GM23338 (cell line): Measurements from ENCODE around the gene SPRY1. TPM values are rescaled to one million over a fixed set of nuclear protein-coding genes. Genes with fewer than 3 reads are reported as not detected.

Source experiments
- ATAC-seq: fragments of 200-7000 bp; cut with Tn5 transposase; 3 replicates; pipeline ENCODE4 v1.9.1; 2020
- DNase-seq: peaks from one replicate; pipeline ENCODE4 v3.0.0-alpha.2; 2015; ENCODE audit warnings: low spot score
- H2AFZ ChIP-seq: fragments of 200-600 bp; sonication (generic); 2 replicates; pipeline ENCODE4 v1.8.0; 2016; ENCODE audit warnings: antibody characterized with exemption, mild to moderate bottlenecking, moderate library complexity
- H3F3A ChIP-seq: fragments of 200-600 bp; sonication (generic); replicated peaks from 2 replicates; pipeline ENCODE4 v1.8.0; 2017; ENCODE audit warnings: antibody characterized with exemption, mixed run types, low read depth
- H3K27ac ChIP-seq: fragments of 200-600 bp; sonication (generic); 2 replicates; pipeline ENCODE4 v1.6.1; 2016; ENCODE audit warnings: low read depth
- H3K27me3 ChIP-seq: fragments of 200-600 bp; sonication (generic); 2 replicates; pipeline ENCODE4 v1.8.0; 2016; ENCODE audit warnings: mild to moderate bottlenecking, mixed run types, moderate library complexity; ENCODE audit not compliant: insufficient read depth
- H3K36me3 ChIP-seq: fragments of 200-600 bp; sonication (generic); 2 replicates; pipeline ENCODE4 v1.8.0; 2016; ENCODE audit warnings: mild to moderate bottlenecking; ENCODE audit not compliant: insufficient read depth
- H3K4me1 ChIP-seq: fragments of 200-600 bp; sonication (generic); 2 replicates; pipeline ENCODE4 v1.8.0; 2016; ENCODE audit warnings: mild to moderate bottlenecking, moderate library complexity; ENCODE audit not compliant: insufficient read depth
- H3K4me2 ChIP-seq: fragments of 200-600 bp; sonication (generic); 2 replicates; pipeline ENCODE4 v1.7.1; 2017; ENCODE audit warnings: mixed run types
- H3K4me3 ChIP-seq: fragments of 200-600 bp; sonication (generic); 2 replicates; pipeline ENCODE4 v1.6.1; 2016; ENCODE audit warnings: mixed run types
- H3K79me2 ChIP-seq: fragments of 200-600 bp; sonication (generic); replicated peaks from 2 replicates; pipeline ENCODE4 v1.8.0; 2017; ENCODE audit warnings: mild to moderate bottlenecking; ENCODE audit not compliant: insufficient read depth
- H3K9me2 ChIP-seq: fragments of 200-600 bp; sonication (generic); 2 replicates; pipeline ENCODE4 v1.8.0; 2017; ENCODE audit not compliant: insufficient read depth
- H4K20me1 ChIP-seq: fragments of 200-600 bp; sonication (generic); replicated peaks from 2 replicates; pipeline ENCODE4 v1.8.0; 2017; ENCODE audit warnings: mild to moderate bottlenecking; ENCODE audit not compliant: insufficient read depth
- H3K27ac Mint-ChIP-seq: 2 replicates; pipeline ENCODE4 v1.8.0; 2020; ENCODE audit warnings: inconsistent platforms, mild to moderate bottlenecking, moderate library complexity, mixed read lengths
- H3K27me3 Mint-ChIP-seq: 3 replicates; pipeline ENCODE4 v1.8.0; 2022; ENCODE audit warnings: low read depth, mild to moderate bottlenecking, moderate library complexity, mixed read lengths, inconsistent platforms; ENCODE audit not compliant: insufficient read depth, poor library complexity
- H3K36me3 Mint-ChIP-seq: 3 replicates; pipeline ENCODE4 v1.8.0; 2021; ENCODE audit warnings: low read depth, mild to moderate bottlenecking, inconsistent platforms, moderate library complexity, mixed read lengths
- H3K4me1 Mint-ChIP-seq: 3 replicates; pipeline ENCODE4 v1.8.0; 2020; ENCODE audit warnings: mild to moderate bottlenecking, inconsistent platforms, mixed read lengths
- H3K4me3 Mint-ChIP-seq: 3 replicates; pipeline ENCODE4 v1.8.0; 2021; ENCODE audit warnings: moderate library complexity, mild to moderate bottlenecking, inconsistent platforms, mixed read lengths
- H3K9me3 Mint-ChIP-seq: 3 replicates; pipeline ENCODE4 v1.8.0; 2020; ENCODE audit warnings: moderate library complexity, mild to moderate bottlenecking, inconsistent platforms, mixed read lengths
- EZH2 ChIP-seq: fragments of 200-600 bp; sonication (generic); IDR thresholded peaks from one replicate; pipeline ENCODE4 v1.8.0; 2017; ENCODE audit warnings: antibody characterized with exemption, mild to moderate bottlenecking, low read depth; ENCODE audit not compliant: unreplicated experiment
- EZH2phosphoT487 ChIP-seq: fragments of 200-600 bp; sonication (generic); IDR thresholded peaks from one replicate; pipeline ENCODE4 v1.8.1; 2018; ENCODE audit warnings: antibody characterized with exemption; ENCODE audit not compliant: unreplicated experiment
- NANOG ChIP-seq: IDR thresholded peaks from 2 replicates; pipeline ENCODE4 v1.6.1; 2016; ENCODE audit warnings: antibody characterized with exemption, borderline replicate concordance
- POLR2AphosphoS5 ChIP-seq: IDR thresholded peaks from 2 replicates; pipeline ENCODE4 v1.6.1; 2016; ENCODE audit warnings: antibody characterized with exemption, low read depth
- ZNF331 ChIP-seq: fragments of 250-450 bp; sonication (Bioruptor Pico); IDR thresholded peaks from 2 replicates; pipeline ENCODE4 v1.5.0; 2020; ENCODE audit warnings: low read depth, mild to moderate bottlenecking, moderate library complexity
- polyA plus RNA-seq: library from polyadenylated mRNA; unstranded; fragments of >200 nt; fragmentation: Nextera tagmentation; extraction: Ambion mirVana; gene quantifications from 2 replicates; pipeline ENCODE4 v1.2.1, GENCODE V29; 2016
- total RNA-seq: library from RNA; depleted of rRNA; stranded (reverse); fragments of >200 nt; shearing (Covaris generic); gene quantifications from 2 replicates; pipeline ENCODE4 v1.2.3, GENCODE V29; 2014
- TF ChIP-seq, protein P1 (sequence below): fragments of 250-450 bp; sonication (Bioruptor Pico); IDR thresholded peaks from 2 replicates; pipeline ENCODE4 v1.5.0; 2020; ENCODE audit warnings: mild to moderate bottlenecking, moderate library complexity
- TF ChIP-seq, protein P2 (sequence below): IDR thresholded peaks from one replicate; pipeline ENCODE4 v1.6.1; 2018; ENCODE audit warnings: antibody characterized with exemption; ENCODE audit not compliant: unreplicated experiment

Gene SPRY1
- total and polyA plus RNA-seq, 2 experiments from 2014 or later, result 62.8 to 103 TPM

DNA sequence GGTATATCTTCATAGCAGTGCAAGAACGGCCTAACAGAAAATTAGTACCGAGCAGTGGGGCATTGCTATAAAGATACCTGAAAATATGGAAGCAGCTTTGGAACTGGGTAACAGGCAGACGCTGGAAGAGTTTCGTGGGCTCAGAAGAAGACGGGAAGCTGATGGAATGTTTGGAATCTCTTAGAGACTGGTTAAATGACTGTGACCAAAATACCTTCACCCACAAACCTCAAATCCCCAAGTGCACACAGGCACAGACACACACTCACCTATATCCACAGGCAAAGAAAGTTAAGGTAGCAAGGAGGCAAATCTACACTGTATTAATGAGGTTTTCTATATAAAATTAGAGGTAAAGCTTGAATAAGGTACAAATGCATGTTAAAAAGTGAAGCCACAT, 14.6 kb upstream of the SPRY1 start (continued):
- TF ChIP-seq, protein P1, sequence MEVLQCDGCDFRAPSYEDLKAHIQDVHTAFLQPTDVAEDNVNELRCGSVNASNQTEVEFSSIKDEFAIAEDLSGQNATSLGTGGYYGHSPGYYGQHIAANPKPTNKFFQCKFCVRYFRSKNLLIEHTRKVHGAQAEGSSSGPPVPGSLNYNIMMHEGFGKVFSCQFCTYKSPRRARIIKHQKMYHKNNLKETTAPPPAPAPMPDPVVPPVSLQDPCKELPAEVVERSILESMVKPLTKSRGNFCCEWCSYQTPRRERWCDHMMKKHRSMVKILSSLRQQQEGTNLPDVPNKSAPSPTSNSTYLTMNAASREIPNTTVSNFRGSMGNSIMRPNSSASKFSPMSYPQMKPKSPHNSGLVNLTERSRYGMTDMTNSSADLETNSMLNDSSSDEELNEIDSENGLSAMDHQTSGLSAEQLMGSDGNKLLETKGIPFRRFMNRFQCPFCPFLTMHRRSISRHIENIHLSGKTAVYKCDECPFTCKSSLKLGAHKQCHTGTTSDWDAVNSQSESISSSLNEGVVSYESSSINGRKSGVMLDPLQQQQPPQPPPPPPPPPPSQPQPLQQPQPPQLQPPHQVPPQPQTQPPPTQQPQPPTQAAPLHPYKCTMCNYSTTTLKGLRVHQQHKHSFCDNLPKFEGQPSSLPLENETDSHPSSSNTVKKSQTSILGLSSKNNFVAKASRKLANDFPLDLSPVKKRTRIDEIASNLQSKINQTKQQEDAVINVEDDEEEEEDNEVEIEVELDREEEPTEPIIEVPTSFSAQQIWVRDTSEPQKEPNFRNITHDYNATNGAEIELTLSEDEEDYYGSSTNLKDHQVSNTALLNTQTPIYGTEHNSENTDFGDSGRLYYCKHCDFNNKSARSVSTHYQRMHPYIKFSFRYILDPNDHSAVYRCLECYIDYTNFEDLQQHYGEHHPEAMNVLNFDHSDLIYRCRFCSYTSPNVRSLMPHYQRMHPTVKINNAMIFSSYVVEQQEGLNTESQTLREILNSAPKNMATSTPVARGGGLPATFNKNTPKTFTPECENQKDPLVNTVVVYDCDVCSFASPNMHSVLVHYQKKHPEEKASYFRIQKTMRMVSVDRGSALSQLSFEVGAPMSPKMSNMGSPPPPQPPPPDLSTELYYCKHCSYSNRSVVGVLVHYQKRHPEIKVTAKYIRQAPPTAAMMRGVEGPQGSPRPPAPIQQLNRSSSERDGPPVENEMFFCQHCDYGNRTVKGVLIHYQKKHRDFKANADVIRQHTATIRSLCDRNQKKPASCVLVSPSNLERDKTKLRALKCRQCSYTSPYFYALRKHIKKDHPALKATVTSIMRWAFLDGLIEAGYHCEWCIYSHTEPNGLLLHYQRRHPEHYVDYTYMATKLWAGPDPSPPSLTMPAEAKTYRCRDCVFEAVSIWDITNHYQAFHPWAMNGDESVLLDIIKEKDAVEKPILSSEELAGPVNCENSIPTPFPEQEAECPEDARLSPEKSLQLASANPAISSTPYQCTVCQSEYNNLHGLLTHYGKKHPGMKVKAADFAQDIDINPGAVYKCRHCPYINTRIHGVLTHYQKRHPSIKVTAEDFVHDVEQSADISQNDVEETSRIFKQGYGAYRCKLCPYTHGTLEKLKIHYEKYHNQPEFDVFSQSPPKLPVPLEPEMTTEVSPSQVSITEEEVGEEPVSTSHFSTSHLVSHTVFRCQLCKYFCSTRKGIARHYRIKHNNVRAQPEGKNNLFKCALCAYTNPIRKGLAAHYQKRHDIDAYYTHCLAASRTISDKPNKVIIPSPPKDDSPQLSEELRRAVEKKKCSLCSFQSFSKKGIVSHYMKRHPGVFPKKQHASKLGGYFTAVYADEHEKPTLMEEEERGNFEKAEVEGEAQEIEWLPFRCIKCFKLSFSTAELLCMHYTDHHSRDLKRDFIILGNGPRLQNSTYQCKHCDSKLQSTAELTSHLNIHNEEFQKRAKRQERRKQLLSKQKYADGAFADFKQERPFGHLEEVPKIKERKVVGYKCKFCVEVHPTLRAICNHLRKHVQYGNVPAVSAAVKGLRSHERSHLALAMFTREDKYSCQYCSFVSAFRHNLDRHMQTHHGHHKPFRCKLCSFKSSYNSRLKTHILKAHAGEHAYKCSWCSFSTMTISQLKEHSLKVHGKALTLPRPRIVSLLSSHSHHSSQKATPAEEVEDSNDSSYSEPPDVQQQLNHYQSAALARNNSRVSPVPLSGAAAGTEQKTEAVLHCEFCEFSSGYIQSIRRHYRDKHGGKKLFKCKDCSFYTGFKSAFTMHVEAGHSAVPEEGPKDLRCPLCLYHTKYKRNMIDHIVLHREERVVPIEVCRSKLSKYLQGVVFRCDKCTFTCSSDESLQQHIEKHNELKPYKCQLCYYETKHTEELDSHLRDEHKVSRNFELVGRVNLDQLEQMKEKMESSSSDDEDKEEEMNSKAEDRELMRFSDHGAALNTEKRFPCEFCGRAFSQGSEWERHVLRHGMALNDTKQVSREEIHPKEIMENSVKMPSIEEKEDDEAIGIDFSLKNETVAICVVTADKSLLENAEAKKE (CRISPR knock-in tag), result no peak
- no peak for TF ChIP-seq EZH2phosphoT487
- TF ChIP-seq ZNF331 (CRISPR knock-in tag), result no peak
- no peak for TF ChIP-seq NANOG
- TF ChIP-seq POLR2AphosphoS5, result no peak

DNA sequence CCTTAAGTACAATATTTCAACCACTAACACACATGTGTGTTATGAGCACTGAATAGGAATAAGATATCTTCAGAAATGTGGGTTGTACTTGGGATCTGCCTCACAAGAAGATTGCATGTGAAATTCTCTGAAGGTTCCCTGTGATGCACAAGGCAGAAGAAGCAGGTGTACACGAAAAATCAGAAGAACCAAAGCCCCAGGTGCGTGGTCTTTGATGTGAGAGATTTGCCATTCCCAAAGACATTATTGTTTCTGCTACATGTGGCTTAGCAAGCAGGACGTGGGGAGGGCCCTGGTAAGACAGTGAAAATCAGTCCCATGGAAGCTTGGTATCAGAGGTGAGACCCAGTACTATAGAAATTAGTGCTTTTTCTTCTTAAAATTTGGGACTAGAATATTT, 13.0 kb upstream of the SPRY1 start:
- Histone ChIP-seq H3K4me2 (no peak overlapping the region), H3K9me2 (no peaks in the 10 kb centered on the region), H2AFZ (no peak overlapping the region), H4K20me1 (no peaks in the 10 kb centered on the region), H3K36me3 (no peaks in the 10 kb centered on the region), H3K27ac (no peak overlapping the region), H3F3A (no peaks in the 10 kb centered on the region), H3K27me3 (no peaks in the 10 kb centered on the region), H3K4me1 (peaks cover 18% of the 10 kb centered on the region), H3K79me2 (no peaks in the 10 kb centered on the region), H3K4me3 (no peak overlapping the region)
- peaks cover 34% of the 10 kb centered on the region for H3K4me1 Mint-ChIP-seq
- DNase-seq (no peak), ATAC-seq (no peak)
- H3K4me3 Mint-ChIP-seq, result no peak overlapping the region
- no peaks in the 10 kb centered on the region for H3K36me3 Mint-ChIP-seq
- peaks cover 5% of the 10 kb centered on the region for H3K27me3 Mint-ChIP-seq
- H3K9me3 Mint-ChIP-seq, result no peaks in the 10 kb centered on the region
- no peak overlapping the region for H3K27ac Mint-ChIP-seq
- TF ChIP-seq NANOG (no peak), EZH2 (no peak)
- TF ChIP-seq, protein P1 (CRISPR knock-in tag), result no peak
- TF ChIP-seq, protein P2, sequence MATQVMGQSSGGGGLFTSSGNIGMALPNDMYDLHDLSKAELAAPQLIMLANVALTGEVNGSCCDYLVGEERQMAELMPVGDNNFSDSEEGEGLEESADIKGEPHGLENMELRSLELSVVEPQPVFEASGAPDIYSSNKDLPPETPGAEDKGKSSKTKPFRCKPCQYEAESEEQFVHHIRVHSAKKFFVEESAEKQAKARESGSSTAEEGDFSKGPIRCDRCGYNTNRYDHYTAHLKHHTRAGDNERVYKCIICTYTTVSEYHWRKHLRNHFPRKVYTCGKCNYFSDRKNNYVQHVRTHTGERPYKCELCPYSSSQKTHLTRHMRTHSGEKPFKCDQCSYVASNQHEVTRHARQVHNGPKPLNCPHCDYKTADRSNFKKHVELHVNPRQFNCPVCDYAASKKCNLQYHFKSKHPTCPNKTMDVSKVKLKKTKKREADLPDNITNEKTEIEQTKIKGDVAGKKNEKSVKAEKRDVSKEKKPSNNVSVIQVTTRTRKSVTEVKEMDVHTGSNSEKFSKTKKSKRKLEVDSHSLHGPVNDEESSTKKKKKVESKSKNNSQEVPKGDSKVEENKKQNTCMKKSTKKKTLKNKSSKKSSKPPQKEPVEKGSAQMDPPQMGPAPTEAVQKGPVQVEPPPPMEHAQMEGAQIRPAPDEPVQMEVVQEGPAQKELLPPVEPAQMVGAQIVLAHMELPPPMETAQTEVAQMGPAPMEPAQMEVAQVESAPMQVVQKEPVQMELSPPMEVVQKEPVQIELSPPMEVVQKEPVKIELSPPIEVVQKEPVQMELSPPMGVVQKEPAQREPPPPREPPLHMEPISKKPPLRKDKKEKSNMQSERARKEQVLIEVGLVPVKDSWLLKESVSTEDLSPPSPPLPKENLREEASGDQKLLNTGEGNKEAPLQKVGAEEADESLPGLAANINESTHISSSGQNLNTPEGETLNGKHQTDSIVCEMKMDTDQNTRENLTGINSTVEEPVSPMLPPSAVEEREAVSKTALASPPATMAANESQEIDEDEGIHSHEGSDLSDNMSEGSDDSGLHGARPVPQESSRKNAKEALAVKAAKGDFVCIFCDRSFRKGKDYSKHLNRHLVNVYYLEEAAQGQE, result no peak
